ENCODE results near the gene CNIH3. TPM values are rescaled to one million over a fixed set of nuclear protein-coding genes. Genes with fewer than 3 reads are reported as not detected.

Gene CNIH3
- total and polyA plus RNA-seq, 2 donors (not counting 3 experiments of a cell fraction or from before 2014, with no cell fraction given), result 1.3 to 2.5 TPM

DNA sequence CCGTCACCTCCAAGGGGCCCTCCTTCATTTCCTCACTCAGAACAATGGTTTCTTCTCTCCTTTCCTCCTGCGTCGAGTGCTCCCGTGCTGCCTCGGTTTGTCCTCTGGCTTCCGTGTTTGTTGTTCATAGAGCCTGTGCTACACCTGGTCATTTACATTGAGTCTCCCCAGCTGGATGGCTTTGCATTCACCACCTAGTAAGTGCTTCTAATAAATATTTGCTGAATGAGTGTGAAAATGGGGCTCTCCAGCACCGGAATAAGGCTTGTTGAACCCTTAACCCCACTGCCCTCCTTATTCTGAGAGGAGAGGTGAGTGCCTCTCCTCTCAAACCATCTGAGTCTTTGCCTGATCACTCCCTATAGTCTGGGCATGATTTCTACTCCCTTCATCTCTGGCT, 104.9 kb downstream of the CNIH3 start:
- Histone ChIP-seq H3K4me1 (ENCODE audit: control insufficient read depth, extremely low read depth, insufficient read depth, low read length) (no peaks in the 10 kb centered on the region), H3K9ac (replicated peaks; ENCODE audit: extremely low read depth, insufficient read depth, low read length) (no peak overlapping the region), H3K79me2 (ENCODE audit: control insufficient read depth, insufficient read depth, low read length) (no peaks in the 10 kb centered on the region), H4K20me1 (replicated peaks; ENCODE audit: control insufficient read depth, extremely low read depth, insufficient read depth, low read length) (no peaks in the 10 kb centered on the region), H3K9me1 (replicated peaks; ENCODE audit: control insufficient read depth, extremely low read depth, insufficient read depth, low read length) (no peaks in the 10 kb centered on the region), H3K27ac (ENCODE audit: insufficient read depth, low read depth, low read length) (no peak overlapping the region), H3K9me3 (replicated peaks; ENCODE audit: control insufficient read depth, insufficient read depth, low read length) (no peaks in the 10 kb centered on the region), H3K36me3 (ENCODE audit: control insufficient read depth in 2 of 2, extremely low read depth in 1 of 2, insufficient read depth in 2 of 2, low read length in 2 of 2) (no peaks in the 10 kb centered on the region), H3K27me3 (ENCODE audit: control insufficient read depth in 2 of 2, insufficient read depth in 2 of 2, low read length in 2 of 2) (no peaks in the 10 kb centered on the region), H3K4me3 (replicated peaks in 1 of 3; ENCODE audit: insufficient read depth in 1 of 3, low read depth in 1 of 3, low read length in 3 of 3) (no peak overlapping the region), H3K4me2 (ENCODE audit: insufficient read depth, low read length) (no peak overlapping the region), H2AFZ (ENCODE audit: low read depth, low read length) (no peak overlapping the region)
- no peak for TF ChIP-seq CTCF (IDR thresholded peaks at IDR 0.05; ENCODE audit: extremely low read depth in 1 of 2, insufficient read depth in 1 of 2, low read depth in 1 of 2, low read length in 2 of 2)
- no peak for TF ChIP-seq FOS (IDR thresholded peaks at IDR 0.05; ENCODE audit: borderline replicate concordance, insufficient read depth, low read length)
- no peak for TF ChIP-seq JUN (IDR thresholded peaks at IDR 0.05; ENCODE audit: borderline replicate concordance, insufficient read depth, insufficient read length, low read depth)
- no peak for TF ChIP-seq MYC (IDR thresholded peaks at IDR 0.05; ENCODE audit: low read depth, low read length)
- TF ChIP-seq MAX (IDR thresholded peaks at IDR 0.05; ENCODE audit: insufficient read depth, insufficient read length), result no peak
- no peak for TF ChIP-seq EZH2 (IDR thresholded peaks at IDR 0.05; ENCODE audit: borderline replicate concordance, low read depth, low read length, severe bottlenecking)
- TF ChIP-seq POLR2AphosphoS5 (IDR thresholded peaks at IDR 0.05; ENCODE audit: insufficient read depth, low read depth, low read length), result no peak
- no peak for TF ChIP-seq POLR2A (IDR thresholded peaks at IDR 0.05; ENCODE audit: low read depth, low read length)
- TF ChIP-seq GATA2 (IDR thresholded peaks at IDR 0.05; ENCODE audit: insufficient read depth, insufficient read length, low read depth, low read length), result no peak
- no TSS peak for BruUV-seq (replicated peaks)
- DNase-seq (ENCODE audit: low read depth, low spot score), result no peak
- intact Hi-C loops (cut with micrococcal nuclease) (no loop called here), dilution Hi-C loops (cut with MboI; ENCODE audit: extremely low pct_ligation_motif_present, low sequenced_read_pairs) (no loop called here)
- ChIA-PET CTCF (no interaction called here), POLR2A (no interaction called here)
- no peak for FAIRE-seq

Measured in endothelial cell of umbilical vein (primary cell).